NCI-H524 treated with DMSO at 0.1 percent for 48 hours (cell line): ENCODE measurements around the gene LRRC8B.
"Not testable (repeated sequence)": the region's sequence is repeated elsewhere in the genome, so short reads cannot be mapped to it uniquely, and the experiment has no call there.

Source experiments
- DNase-seq: peaks from one replicate; lab custom pipeline; 2025; lab: John Stamatoyannopoulos, UW

Gene LRRC8B

DNA sequence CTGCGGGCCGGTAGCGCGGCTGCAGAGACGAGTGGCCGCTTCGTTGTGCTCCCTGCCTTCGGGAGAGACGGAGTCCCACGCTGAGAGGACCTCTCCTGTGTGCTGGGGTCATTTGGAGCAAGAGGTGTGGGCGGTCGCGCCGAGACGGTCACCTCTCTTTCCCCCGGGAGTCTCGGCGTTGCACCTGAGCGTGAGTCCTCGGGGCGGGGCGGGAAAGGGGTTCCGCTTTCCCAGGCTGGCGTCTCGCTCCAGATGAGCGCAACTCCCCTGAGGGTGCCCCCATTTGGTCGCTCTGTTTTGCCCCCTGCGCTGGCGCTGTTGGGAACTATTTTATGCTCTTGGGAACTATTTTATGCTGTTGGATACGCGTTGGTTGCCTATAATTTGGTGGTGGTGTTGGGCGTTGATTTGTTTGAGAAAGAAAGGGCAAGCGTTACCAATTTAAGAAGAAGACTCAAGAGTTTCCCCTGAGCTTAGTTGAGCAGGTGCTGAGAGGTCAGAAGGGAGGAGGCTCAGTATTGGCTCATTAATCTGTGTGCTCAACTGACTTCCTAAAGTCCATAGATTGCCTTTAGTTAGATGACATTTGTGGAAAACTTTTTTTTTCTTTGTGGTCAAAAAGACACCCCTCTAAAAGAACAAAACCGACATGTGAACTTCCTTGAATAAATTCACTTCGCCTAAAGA lies 683 bp downstream of the LRRC8B start:
- DNase-seq: no peak

DNA sequence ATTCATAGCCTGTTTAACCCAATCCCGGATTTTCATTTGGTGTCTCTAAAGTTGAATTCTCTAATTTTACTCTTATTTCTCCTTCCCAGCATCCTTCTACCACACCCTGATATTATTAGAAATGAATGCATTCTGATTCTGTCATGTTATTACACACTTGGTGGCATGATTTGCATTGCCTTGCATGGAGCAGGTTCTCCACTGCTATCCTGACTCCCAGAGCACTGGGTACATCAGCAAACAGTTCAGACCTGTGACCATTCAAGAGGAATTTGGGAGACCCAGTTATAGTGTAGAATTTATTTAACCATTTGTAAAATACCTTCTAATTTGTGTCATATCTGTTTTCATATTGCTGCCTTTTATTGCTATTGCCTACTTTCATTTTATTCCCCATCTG lies 2.6 kb downstream of the LRRC8B start:
- DNase-seq: no peak

GRCh38 chr1:89527750-89528381 lies 3.2 kb downstream of the LRRC8B start:
- no peak for DNase-seq

DNA sequence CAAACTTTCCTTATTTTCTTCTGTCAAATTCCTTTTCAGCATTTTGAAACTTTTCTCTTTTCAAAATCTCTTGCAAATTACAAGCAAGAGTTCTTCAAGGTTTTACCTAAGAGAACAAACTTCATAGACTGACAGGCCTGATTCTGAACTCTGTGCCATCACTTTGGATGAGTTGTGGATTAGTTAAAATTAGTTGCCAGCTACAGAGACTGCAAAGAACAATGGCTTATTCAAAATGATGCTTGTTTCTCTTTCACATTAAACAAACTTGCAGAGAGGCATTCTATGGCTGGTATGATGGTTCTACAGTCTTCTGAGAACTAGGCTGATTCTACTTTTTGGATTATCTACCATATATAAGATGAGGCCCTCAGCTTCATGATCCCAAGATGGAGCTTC lies 3.8 kb downstream of the LRRC8B start:
- DNase-seq: no peak

- DNase-seq: no peak
Measured at GRCh38 chr1:89529196-89529595, 4.6 kb downstream of the LRRC8B start.

DNA sequence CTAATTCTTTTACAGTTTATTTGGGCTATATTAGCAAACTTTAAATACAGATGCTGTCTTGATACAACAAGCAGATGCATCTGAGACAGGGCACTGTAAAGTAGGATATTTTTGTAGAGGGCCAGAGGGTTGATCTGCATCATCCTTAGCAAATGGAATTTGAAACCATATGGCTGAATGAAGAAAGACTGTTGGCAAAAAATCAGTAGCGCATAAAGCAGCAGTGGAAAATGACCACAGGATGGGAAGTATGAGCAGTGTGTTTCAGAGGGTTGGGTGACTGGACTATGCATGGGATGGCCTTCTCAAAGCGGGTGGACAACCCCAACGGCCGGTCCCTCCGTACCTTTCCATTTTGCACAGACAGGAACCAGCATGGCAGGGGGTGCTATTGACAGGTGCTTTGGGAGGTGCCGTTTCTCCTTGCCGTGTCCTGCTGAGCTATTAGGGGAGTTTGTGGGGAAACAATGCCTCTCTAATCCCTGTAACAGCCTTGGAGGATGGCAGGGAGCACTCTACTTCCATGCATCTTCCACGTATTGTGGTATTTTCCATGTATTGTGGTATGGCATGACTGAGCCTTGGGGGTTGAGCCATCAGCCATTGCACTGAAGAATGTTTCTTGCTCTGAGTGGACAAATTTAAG lies 5.9 kb downstream of the LRRC8B start:
- DNase-seq: no peak

DNA sequence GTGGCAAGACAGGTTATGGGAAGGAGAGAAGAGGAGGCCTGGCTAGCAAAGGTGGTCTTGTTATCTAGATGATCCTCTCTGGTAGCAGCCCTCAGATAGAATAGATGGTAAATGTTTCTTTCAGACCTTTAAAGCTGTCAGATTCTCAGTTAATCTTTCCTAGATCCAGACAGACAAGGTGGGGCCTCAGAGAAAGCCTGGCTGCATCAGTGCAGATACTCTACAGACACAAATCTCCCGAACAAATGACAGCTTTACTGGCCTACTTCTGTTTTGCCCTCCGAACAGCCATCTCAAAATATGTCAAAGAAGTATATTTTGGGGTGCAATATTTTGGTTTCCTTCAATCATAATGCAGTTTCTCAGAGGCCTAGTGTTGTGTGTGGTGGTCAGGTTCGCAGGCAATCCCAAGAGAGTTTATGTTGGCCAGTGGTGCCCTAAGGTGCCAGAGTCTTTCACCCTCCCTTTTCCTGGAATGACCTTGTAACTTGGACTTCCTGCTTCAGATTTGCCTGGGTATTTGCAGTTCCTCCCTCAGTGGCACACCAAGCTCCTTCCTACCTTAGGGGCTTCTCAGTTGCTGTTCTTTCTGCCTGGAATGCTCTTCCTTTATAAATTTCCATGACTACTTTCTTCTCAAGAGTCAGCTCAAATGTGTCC lies 7.0 kb downstream of the LRRC8B start:
- DNase-seq: no peak

DNA sequence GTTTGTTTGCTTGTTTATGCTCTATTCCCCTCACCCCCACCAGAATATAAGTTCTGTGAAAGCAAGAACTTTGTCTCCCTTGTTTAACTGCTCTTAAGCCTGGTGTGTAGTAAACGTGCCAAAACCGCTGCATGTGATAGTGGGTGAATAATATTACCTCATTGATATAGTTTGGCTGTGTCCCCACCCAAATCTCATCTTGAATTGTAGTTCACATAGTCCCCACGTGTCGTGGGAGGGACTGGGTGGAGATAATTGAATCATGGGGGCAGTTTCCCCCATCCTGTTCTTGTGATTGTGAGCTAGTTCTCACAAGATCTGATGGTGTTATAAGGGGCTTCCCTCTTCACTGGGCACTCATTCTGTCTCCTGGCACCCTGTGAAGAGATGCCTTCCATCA lies 7.6 kb downstream of the LRRC8B start:
- no peak for DNase-seq

DNA sequence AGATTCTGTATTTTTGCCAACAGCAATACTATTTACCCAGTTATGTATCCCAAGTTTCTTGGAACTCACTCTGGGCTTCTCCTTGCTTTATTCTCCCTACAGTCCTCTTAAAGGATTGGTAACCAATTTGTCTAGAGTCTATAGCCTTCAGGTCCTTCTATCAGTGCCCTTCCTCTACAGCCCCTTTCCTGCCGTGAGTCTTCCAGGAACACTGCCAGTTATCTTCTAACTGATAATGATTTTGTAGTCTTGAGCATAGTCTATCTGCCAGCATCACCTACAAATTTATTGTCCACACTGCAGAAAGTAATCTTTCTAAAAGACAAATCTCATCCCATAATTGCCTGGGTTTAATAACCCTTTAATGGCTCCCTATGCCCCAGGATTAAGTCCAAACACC lies 8.2 kb downstream of the LRRC8B start:
- no peak for DNase-seq

GRCh38 chr1:89535537-89535936 lies 10.9 kb downstream of the LRRC8B start:
- no peak for DNase-seq

- no peak for DNase-seq
Measured at GRCh38 chr1:89536555-89537341, 12.1 kb downstream of the LRRC8B start.

DNA sequence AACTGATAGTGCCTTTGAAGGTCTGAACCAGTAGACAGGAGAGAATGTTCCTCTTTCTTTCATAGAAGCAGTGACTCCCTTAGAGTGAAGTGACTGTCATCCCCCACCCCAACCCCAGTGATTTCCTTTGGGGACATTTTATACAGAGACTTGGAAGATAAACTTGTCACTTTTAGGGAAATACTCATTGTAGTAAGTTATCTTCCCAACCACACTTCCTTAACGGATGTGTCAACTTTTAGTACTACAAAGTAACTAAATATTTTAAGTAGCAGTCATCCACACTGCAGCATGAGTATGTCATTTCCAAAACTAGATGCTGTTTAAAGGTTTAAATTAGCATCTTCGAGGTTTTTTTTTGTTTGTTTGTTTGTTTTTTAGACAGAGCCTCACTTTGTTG lies 13.7 kb downstream of the LRRC8B start:
- DNase-seq: no peak

DNA sequence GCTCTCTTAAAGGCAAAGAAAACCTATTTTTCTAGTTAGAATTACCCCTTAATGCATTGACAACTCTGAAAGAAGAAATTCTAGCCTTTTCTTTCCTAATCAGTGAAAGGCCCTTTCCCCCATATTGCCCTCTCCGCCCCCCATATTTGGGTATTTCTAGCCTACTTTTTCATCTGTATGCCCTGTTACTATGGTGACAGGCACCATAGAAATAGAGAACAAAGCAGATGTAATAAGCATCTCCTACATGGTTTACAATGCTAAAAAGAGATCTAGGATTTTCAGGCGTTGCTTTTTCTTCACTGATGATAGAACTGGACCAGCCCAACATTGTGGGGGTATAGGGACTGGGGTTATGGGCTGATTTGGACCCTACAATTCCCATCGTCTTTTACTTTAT lies 14.5 kb downstream of the LRRC8B start:
- no peak for DNase-seq

DNA sequence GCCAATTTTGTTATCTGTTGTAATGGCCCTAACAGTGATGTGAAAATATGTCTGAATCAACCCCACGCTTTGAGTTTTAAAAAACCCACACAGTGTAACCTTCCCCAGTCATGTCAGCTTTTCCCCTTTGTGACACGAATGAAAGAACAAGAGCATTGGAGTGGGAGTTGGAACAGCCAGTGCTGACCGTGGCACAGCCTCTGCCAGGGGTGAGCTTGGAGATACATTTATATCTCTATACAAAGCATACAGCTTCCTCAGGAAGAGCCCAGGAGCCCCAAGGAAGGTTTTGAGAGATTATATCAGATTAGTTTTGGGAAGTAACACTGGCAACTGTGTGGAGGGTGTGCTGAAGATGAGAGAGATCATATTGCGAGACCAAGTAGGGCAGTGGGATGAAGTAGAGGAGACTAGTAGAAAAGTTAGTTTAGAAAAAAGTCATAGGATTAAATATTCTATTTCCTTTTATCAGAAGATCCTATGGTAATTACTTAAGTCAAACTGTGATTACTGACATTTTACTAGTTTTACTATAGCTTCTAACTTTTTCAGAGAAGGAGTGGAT lies 15.9 kb downstream of the LRRC8B start:
- DNase-seq: no peak

DNA sequence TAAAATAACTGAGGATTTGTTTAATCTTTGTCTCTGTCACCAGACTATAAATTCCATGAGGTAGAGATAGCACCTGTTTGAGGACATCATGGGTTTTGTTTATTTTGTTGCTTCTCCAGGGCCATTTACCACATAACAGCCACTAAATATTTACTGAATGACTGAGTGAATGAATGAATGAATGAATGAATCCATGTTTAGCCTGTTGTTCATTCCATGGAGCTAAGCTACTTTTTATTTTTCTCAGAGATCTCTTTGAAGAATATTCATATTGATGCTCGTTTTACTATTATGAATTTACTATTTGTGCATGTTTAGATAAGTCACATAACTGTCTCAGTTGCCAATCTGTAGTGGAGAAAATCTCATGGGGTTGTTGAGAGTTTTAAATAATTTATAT lies 17.7 kb downstream of the LRRC8B start:
- no peak for DNase-seq

DNA sequence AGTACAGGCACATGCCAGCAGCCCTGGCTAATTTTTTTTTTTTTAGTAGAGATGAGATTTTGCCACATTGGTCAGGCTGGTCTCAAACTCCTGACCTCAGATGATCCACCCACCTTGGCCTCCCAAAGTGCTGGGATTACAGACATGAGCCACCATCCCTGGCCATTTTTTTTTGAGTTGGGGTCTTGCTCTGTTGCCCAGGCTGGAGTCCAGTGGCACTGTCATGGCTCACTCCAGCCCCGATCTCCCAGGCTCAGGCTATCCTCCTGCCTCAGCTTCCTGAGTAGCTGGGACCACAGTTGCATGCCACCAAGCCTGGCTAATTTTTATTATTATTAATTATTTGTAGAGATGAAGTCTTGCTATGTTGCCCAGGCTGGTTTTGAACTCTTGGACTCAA lies 19.0 kb downstream of the LRRC8B start:
- DNase-seq: not testable (repeated sequence)

- no peak for DNase-seq
Measured at GRCh38 chr1:89545264-89546038, 20.8 kb downstream of the LRRC8B start.

DNA sequence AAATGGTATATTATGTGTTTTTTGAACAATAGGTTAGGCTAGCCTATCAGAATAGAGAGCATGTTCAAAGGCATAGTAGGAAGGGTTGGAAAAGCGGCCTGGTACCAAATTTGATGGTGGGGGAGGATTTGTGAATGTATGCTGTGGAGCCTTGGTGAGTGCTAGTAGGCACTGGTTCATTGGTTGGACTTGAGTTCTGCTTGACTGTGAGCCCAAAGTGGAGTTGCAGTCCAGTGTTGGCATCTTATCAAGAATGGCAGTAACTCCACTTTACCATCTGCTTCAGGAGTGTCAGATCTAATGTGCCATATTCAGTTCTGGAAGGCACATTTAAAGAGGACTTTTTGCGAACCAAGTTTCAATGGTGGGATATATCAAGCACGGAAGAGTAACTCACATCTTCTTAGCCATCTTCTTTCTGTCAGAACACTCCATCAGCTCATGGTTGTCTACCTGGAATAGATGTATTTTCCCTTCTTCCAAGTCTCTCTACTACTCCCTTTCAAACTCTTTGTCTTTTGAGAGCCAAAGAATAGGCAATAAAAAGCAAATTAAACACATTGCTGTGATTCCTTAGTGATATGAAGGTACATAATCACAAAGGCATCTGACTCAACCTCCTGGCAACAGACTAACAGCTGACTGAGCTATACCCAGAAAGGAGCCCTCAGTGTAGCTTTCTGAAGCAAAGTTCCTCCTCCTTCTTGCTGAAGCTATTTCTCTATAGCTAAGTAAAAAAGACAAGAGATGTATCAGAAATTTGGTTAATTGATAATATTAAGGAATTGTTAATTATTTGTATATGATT lies 21.7 kb downstream of the LRRC8B start:
- no peak for DNase-seq

DNA sequence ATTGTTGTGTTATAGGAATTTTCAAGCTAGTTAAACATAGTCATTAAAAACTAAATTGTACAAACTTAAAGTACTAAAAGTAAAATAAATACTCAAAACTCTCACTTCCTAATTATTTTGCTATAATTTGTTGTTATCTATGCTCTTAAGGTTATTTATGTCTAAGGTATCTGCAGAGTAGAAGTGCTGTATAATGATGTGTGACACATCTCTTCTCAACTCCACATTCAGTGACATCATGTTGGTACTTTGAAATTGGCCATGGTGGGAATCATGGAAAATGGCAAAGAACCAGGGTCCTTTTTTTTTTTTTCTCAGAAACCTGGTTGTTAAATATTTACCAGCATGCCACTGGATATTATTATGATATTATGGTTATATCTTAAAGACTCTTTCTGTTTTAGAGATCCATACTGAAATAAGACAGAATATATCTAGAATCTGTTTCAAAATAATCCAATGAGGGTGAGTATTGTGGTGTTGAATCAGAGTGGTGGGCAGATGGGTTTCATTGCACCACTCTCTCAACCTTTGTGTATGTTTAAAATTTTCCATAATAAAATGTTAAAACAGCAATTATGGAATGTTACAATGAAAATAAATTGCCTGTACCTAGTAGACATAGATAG lies 22.4 kb downstream of the LRRC8B start:
- DNase-seq: no peak
